ENCODE results near the gene TEX19. TPM values are rescaled to one million over a fixed set of nuclear protein-coding genes. Genes with fewer than 3 reads are reported as not detected.
A peak's percentile ranks its signal among the peaks of the same experiment; 100 is the strongest.

The TEX19 gene
- total and polyA plus RNA-seq, 9 of the 15 experiments (the other 6 are each of a cell fraction or from before 2014, with no cell fraction given) = 0.10 to 4.9 (median 1.9) TPM

DNA sequence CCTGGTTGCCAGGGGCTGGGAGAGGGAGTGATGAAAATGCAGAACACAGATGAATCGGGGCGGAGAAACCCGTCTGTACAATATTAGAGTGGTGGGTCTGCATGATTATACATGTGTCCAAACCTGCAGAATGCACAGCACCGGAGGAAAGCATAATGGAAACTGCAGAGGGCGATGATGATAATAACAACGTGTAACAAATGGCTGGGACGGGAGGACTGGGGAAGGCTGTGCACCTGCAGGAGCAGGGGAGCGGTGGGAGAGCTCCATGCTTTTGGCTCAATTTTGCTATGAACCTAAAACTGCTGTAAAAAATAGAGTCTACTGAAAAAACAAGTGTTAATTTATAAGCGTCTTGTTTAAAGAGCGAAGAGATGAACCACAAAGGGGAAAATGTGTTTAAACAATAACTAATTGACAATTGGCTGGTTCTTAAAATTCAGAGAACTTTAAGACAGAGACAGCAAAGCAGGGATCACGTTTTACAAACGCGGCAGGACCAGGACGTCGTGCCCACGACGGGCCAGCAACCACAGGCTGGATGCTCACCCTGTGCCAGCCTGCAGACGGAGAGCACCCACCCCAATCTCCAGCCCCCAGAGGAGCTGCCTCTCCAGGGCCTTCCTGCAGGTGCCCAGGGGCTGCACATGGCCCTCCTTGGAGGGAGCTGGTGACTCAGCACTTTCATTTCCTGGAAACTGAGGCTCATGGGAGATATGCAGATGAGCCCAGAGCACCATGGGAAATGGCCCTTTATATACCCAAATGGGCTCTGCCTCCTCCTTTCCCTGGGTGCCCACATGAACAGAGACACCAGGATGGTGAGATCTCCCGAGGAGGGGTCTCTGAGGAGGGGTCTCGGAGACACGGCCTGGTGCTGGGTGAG lies at the start of gene TEX19 (continued):
- TF ChIP-seq JUND (IDR thresholded peaks at IDR 0.05; ENCODE audit: borderline replicate concordance, low read depth, low read length) = no peak
- no peak for TF ChIP-seq JUND (tag; IDR thresholded peaks at IDR 0.05; ENCODE audit: borderline replicate concordance, low read depth, low read length)
- no peak for TF ChIP-seq ZNF507 (tag; conservative IDR thresholded peaks at IDR 0.05)
- TF ChIP-seq, protein P1, sequence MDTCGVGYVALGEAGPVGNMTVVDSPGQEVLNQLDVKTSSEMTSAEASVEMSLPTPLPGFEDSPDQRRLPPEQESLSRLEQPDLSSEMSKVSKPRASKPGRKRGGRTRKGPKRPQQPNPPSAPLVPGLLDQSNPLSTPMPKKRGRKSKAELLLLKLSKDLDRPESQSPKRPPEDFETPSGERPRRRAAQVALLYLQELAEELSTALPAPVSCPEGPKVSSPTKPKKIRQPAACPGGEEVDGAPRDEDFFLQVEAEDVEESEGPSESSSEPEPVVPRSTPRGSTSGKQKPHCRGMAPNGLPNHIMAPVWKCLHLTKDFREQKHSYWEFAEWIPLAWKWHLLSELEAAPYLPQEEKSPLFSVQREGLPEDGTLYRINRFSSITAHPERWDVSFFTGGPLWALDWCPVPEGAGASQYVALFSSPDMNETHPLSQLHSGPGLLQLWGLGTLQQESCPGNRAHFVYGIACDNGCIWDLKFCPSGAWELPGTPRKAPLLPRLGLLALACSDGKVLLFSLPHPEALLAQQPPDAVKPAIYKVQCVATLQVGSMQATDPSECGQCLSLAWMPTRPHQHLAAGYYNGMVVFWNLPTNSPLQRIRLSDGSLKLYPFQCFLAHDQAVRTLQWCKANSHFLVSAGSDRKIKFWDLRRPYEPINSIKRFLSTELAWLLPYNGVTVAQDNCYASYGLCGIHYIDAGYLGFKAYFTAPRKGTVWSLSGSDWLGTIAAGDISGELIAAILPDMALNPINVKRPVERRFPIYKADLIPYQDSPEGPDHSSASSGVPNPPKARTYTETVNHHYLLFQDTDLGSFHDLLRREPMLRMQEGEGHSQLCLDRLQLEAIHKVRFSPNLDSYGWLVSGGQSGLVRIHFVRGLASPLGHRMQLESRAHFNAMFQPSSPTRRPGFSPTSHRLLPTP (IDR thresholded peaks at IDR 0.05; ENCODE audit: borderline replicate concordance, extremely low read depth, insufficient read length) = no peak
- TF ChIP-seq NCOR1 (IDR thresholded peaks at IDR 0.05) = no peak
- TF ChIP-seq MTA3 (IDR thresholded peaks at IDR 0.05; ENCODE audit: borderline replicate concordance) = peak; percentile 65; the same call in 1 of the 2 replicates
- TF ChIP-seq EHMT2 (IDR thresholded peaks at IDR 0.05) = no peak
- TF ChIP-seq ZNF212 (CRISPR knock-in tag; IDR thresholded peaks at IDR 0.05) = no peak
- TF ChIP-seq ZNF57 (CRISPR knock-in tag; IDR thresholded peaks at IDR 0.05) = no peak
- TF ChIP-seq, protein P2, sequence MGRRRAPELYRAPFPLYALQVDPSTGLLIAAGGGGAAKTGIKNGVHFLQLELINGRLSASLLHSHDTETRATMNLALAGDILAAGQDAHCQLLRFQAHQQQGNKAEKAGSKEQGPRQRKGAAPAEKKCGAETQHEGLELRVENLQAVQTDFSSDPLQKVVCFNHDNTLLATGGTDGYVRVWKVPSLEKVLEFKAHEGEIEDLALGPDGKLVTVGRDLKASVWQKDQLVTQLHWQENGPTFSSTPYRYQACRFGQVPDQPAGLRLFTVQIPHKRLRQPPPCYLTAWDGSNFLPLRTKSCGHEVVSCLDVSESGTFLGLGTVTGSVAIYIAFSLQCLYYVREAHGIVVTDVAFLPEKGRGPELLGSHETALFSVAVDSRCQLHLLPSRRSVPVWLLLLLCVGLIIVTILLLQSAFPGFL (CRISPR knock-in tag; IDR thresholded peaks at IDR 0.05) = no peak
- no peak for TF ChIP-seq ETS2 (tag; IDR thresholded peaks at IDR 0.05; ENCODE audit: borderline replicate concordance, poor library complexity, severe bottlenecking)
- TF ChIP-seq ZNF518B (CRISPR knock-in tag; IDR thresholded peaks at IDR 0.05) = no peak
- TF ChIP-seq FIP1L1 (IDR thresholded peaks at IDR 0.05; ENCODE audit: low read depth, low read length, poor library complexity, severe bottlenecking) = no peak
- no peak for TF ChIP-seq ZNF589 (CRISPR knock-in tag; IDR thresholded peaks at IDR 0.05; ENCODE audit: low read depth)
- TF ChIP-seq TRIM24 (IDR thresholded peaks at IDR 0.05) = peak; percentile 10 to 30; a peak in 2 of 4 replicates
- TF ChIP-seq HDAC1 (IDR thresholded peaks at IDR 0.05) = peak in 1 of 2 experiments; percentile 12; a peak in 1 of 4 replicates
- no peak for TF ChIP-seq RBM34 (IDR thresholded peaks at IDR 0.05; ENCODE audit: borderline replicate concordance, insufficient read depth, low read length)
- TF ChIP-seq CHCHD3 (CRISPR knock-in tag; IDR thresholded peaks at IDR 0.05) = no peak
- TF ChIP-seq ZNF699 (CRISPR knock-in tag; IDR thresholded peaks at IDR 0.05; ENCODE audit: insufficient replicate concordance) = no peak
- TF ChIP-seq RBM17 (IDR thresholded peaks at IDR 0.05; ENCODE audit: borderline replicate concordance, low read depth, low read length) = no peak
- no peak for TF ChIP-seq ZNF165 (CRISPR knock-in tag; IDR thresholded peaks at IDR 0.05; ENCODE audit: borderline replicate concordance)
